Stimulated activated CD8-positive, alpha-beta memory T cell treated with anti-CD3 and anti-CD28 coated beads, Interleukin-15, amount 100 ng/mL, for 48 hours (primary cell): ENCODE results near the gene LIPE.

Experiments used
- DNase-seq, 2 donors: peaks; one replicate each; pipeline ENCODE4 v3.0.0-alpha.2; 2020; ENCODE audit warnings: low read depth in 2 of 2

LIPE gene

DNA sequence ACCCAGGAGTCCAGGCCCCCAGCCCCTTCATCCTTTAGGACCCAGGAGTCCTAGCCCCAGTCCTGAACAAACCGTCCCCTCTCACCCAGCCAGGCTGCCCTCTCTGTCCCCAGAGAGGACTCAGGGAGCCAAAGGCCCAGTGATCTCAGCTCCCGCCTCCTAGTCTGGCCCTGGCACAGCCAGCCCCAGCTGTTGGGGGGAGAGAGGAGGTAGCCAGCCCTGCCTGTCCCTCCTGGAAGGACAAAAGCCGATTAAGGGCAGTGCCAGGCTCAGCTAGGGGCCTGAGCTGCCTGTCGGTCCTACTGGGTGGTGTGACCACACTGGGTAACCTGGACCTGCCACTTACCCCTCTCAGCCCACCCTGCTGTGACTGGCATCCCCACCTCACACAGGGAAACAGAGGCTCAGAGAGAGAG is 14.5 kb downstream of the LIPE start:
- no peak for DNase-seq

DNA sequence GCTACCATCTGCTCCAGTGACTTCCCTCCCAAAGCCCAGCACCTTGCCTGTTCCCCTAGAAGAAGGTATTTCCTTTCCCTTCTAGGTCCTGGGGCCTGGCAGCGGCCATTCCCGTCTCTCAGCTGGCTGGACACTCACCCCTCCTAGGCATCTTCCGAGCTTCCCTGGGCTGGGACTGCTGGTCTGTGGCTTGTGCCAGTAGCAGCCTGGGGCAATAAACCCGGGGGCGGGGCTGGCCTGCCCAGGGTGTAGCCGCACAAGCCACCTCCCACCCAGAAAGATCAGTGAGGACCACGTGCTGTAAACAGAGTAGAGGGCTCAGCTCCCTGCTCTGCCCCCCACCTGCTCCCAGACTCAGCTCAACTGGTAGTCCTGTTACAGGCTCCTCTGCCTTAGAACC is 15.0 kb downstream of the LIPE start:
- no peak for DNase-seq

DNA sequence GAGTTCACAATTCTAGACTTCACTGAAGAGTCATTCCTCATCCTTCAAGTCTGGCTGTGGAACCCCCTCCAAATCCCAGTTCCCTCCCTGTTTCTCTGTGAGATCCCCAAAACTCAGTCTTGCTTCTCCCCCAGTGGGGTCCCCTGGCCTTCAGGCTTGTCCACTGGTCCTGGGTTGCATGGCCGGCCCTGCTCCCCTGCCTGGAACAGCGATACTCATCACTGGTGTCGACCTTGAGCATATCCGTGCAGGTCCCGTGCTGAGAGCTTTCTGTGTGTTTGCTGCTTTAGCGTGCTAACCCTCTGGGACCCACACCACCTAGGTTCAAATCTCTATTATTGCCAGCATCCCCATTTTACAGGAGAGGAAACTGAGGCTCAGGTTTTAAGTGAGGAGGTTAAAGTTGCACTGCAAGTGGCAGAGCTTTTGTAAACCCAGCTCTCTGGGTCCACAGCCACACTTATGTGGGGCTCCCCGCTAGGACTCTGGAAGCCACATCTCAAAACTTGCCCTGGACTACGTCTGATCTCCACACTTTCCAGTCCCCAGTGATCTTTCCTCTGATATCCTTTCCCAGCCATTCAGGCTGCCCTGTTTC is 15.5 kb downstream of the LIPE start:
- DNase-seq, result no peak

DNA sequence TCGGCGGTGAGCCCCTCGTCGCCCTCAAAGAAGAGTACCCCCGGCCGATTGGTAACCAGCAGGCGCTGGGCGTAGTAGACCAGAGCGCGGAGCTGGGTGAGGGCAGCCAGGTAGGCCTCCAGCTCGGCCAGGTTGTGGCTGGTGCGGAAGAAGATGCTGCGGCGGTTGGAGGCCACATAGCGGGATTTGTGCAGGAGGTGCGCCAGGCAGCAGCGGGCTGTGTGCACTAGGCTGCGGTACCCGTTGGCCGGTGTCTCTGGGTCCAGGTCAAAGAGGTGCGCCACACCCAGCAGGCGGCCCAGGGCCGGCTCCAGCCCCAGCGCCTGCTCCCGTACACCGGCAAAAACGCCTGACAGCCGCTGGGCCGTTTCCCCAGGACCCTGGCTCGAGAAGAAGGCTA is 16.8 kb downstream of the LIPE start:
- DNase-seq, result no peak

DNA sequence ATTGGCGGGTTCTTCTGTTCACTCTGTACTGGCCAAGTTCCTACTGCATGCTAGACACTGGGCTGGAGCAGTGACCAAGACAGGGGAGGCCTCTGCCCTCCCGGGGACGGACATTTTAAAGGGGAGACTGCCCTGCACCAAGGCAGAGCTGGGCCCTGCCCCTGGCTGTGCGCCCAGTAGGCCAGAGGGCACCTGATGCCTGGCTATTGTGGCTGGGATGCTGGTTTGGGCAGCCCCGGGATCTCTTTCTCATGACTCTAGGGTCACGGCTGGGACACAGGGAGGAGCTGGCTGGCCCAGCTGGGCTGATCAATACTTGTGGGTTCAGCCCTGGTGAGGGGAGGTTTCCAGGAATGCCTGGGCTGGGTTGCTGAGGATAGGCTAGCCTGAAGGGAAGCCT is 17.7 kb downstream of the LIPE start:
- DNase-seq, result no peak

DNA sequence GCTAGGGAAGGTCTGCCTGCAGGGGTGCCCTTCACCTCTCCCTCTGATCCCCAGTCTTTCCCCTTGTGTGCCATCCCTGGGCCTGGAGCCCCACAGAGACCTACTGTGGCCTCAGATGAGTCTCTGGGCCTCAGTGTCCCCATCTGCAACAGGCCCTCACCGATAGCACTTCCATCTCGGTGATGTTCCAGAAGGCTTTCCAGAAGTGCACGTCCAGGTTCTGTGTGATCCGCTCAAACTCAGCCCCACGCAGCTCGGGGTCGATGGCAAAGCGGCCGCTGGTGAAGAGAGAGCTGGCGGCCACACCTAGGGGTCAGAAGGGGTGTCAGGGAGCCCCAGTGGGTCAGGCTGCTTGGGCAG is 19.4 kb downstream of the LIPE start:
- DNase-seq, result no peak

DNA sequence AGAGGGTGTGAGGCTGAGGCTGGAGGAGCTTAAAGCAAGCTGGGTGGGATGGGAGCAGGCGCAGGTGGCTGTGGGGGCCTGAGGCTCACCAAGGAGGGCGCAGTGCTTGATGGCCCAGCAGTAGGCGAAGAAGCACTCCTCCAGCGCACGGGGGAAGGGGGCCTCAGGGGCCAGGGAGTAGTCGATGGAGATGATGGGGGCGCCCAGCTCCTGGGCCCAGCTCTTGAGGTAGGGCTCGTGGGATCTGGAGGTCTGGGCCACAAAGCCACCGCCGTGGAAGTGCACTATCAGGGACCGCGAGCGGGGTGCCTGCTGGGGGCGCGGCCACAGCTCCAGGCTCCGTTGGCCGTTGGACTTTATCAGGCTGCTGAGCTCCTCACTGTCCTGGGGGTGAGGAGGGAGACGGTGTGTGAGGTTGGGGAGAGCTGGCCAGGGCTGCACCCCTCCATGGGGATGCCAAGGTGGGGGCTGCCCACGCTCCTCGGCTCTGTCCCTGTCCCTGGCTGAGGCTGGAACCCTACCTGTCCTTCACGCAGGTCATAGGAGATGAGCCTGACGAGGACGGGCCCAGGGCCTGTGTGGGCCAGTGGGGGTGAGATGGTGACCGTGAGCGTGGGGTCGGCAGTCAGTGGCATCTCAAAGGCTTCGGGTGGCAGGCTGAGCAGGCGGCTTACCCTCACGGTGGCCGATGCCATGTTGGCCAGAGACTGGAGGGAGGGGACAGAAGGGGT is 19.9 kb downstream of the LIPE start:
- DNase-seq, result no peak

DNA sequence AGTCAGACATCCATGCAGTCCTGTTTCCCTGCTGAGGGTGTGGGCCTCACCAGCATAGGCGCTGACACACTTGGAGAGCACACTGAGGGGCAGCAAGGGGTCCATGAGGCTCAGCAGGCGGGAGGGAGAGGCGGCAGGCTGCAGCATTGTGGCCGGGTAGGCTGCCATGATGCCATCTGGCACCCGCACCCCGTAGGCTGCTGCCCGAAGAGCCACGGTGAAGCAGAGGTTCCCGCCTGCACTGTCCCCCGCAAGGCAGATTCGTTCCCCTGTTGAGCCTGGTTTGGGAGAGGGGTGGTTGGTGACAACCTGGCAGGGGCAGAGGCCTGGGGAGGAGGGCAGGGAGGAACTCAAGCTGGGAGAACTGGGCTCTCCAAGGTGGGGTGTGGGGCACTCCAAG is 21.1 kb downstream of the LIPE start:
- no peak for DNase-seq

DNA sequence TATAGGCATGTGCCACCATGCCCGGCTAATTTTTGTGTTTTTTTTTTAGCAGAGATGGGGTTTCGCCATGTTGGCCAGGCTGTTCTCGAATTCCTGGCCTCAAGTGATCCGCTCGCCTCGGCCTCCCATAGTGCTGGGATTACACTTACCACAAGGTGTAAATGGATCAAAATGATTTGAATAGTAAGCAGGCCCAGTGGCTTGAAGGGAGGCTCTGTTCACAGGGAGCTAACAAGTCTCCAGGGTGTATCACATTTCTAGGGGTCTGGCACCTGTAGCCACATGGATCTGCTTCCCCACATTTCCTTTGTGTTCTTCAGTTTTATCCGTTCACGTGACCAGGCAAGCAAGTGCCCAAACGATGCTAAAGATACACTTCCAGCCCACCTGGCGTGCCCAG is 23.6 kb downstream of the LIPE start:
- no peak for DNase-seq

DNA sequence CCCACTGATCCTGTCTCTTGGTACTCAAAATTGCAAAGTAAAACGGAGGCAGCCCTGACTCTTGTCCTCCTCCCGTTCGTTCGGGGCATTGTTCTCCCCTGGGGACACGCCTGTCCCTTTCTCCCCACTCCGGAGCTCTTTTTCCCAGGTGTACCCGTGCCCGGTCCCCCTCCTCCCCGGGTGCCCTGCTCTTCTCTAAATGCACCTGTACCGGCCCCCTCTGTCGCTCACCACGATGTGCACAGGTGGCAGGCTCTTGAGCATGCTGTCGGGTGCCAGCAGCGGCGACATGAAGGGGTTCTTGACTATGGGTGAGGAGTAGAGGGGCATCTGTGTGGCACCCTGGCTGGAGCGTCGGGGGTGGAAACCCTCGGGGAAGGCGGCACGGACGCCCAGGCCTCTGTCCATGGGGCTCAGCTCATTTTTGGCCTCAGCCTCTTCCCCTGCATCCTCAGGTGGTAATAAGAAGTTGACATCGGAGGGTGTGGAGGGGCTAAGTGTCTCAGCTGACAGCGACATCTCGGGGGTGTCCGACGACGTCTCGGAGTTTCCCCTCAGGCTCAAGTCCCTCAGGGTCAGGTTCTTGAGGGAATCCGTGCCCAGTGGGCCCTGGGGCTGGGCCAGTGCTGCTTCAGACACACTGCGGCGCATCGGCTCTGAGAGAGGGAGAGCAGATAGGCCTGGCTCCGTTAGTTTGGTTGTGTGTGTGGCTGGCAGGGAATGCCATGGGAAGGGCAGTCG is 24.6 kb downstream of the LIPE start:
- DNase-seq, result no peak

DNA sequence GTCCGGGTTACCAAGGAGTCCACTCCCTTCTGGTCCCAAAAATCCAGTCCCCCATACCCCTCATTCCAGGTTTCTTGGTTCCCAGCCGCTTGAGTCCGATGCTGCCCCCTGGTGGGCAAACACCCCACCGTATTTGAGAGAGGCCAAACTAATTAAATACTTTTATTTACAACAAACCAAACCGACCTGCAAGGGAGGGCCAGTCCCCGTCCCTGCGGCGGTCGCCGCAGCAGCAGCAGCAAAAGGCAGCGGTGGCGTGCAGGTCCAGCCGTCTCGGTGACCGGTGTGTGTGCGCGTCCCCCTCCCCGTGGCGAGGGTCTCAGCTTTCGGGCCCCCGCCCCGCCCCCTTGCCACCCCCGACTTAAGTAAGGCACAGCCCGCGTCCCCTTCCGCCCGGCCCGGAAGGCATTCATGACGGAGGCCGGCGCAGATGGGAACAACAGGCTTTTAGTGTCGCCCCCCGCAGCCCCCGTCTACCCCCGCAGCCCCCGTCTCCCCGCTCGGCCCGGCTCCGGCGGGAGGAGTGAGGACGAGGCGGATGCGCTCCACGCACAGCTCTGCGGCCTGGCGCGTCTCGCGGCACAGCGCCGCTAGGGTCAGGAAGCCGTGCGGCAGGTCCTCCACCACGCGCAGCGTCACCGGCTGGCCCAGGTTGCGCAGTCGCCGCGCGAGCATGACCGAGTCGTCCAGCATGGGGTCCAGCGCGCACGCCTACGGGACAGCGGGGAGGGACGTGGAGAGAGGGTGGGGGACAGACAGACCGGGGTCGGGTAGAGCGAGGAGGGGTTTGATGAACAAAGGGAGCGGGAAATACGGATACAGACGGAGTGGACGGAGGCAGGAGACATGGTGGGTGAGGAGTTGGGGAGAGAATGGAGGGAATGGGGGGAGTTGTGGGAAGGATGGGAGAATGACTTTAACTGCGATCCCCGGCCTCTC is 25.6 kb downstream of the LIPE start:
- peak; percentile 38 to 49 for DNase-seq

DNA sequence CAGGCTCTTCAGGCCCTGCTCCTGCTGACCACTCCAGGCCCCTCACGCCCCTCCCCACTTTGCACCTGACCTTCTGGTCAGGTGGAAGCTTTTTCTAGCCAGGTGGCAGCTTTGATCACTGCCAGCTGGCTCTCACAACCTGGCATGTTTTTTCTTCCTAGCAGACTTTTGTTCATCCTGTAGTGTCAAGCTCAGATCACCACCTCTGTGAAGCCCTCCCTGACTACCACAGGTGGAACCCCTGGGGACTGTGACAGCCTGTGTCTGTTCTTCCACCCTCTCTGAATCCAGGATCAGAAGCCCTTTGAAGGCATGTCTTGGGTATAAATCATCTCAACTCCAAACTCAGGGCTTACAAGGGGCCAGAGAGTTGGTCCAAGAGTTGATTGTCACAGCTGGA is 26.8 kb downstream of the LIPE start:
- DNase-seq, result no peak

DNA sequence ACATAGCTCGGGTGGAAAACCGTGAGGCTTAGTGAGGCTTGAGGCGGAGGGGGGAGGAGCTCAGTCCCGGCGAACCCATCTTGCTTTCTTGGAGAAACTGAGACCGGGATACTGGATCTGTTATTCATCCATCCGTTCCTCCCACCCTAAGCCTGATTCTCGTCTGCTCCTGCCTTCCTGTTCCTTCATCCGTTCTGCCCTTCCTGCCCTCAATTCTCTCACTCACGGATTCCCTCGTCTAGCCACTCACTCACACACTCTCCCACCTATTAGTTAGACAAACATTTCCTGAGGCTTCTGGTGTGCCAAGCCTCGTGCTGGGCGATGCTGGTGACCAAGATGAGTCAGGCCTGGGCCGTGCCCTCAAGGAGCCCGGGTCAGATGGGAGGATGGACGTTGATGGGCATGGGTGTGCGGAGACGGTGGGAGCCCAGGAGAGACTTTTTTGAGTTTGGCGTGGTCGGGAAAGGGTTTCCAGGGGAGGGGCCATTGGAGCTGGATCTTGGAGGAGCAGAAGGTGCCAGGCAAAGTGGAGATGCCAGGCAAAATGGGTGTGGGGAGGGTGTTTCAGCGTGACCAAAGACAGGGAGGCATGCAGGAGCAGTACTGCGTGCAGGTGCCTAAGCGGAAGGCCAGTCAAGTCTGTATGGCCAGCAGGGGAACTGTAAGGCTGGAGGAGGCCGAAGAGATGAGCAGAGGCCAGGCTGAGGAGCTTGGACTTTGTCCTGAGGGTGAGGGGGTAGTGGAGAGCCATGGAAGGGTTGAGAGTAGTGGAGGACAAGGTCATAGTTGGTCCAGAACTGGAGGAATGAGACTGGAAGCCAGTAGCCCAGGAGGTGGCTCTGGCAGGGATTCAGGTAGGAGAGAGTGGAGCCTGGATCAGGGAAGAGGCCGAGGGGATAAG is 29.7 kb downstream of the LIPE start:
- no peak for DNase-seq

DNA sequence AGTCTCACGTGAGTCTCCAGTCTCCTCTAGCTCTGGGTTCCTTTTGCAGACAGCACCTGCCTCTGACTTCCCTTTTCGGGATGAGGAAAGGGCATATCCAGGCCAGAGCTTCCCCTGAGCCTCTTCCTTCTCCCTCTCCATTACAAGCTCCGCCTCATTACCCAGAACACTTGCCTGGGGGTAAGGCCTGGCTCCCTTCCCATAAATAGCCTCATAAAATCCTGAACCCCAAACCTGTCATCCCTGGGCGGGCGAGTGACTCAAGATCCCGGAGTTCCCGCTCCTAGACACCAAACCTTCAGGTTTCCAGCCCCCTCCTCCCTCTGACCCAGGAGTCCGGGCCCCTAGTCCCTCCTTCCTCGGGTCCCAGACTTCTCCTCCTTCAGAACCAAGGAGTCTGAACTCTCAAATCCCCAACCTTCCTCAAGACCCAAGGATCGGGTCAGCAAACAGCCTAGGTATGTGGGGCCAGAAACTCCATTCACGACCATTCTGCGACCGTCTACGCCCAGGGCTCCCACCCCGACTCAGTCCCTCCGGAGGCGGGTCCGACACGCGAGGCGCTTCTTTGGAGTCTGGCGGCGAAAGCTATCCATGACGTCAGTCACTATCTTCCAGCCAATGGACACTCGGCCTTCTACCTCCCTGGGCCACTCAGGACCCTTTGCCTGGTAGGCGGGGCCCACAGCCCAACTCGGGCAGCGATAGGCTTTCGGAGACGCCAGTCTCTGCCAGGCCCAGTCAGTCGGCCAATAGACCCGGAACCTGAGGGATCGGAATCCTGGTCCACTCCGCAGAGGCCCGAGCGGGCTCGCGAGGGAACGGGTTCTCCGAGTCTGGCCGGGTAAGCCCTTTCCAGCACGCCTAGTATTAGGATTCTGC is 30.6 kb downstream of the LIPE start:
- DNase-seq, result peak; percentile 98 to 99

DNA sequence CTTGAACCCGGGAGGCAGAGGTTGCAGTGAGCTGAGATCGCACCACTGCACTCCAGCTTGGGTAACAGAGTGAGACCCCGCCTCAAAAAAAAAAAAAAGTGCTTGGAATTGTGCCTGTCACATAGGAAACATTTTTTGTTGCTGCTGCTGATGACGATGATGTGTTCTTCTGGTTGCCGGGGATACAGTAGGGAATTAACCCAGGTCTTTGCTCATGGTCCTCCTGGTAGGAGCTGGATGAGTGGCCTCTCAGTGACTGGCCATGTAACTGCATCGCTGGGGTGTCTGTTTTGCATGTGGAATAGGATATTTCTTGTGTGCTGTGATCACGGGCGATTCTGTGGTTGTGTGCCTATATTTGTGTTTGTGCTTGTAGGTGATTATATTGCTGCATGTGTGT is 32.4 kb downstream of the LIPE start:
- DNase-seq, result no peak

DNA sequence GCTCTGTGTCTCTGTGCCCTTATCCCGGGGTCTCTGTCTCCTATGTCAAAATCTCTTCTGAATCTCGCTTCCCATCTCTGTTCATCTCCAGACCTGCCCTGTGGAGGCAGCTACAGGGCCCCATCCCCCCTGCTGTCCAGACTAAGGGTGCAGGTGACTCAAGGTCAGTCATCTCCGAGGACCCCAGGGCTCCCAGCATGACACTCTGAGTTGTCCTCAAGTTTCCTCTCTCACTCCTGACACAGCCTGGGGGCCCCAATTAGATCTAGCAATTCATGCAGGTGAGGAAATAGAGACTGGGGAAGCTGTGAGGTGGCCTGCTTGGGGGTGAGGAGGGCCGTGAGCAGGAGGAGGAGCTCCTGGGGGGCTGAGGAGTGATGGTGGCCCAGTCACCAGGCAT is 35.0 kb downstream of the LIPE start:
- DNase-seq, result no peak

DNA sequence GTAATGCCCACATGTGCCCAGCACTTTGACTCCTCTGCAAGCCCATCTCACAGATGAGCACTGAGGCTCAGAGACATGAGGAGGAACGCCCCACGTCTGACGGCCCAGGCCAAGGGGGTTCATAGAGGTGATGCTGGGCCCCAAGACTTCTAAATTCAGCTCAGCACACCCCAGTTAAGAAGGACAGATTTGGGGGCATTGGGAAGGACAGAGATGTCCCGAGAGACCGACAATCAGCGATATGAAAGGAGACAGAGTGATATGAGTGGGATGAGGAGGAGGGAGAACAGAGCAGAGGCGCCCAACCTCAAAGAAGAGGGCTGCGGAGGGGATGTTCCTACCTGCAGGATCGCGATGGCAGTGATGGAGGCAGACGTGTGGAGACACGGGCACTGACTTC is 37.3 kb downstream of the LIPE start, which contains the start of gene CNFN:
Gene CNFN, minus strand, starts transcription at position 399 of the 400 bp plus-strand sequence. CDS start 1,260 bp downstream, outside the sequence.
- DNase-seq, result no peak

DNA sequence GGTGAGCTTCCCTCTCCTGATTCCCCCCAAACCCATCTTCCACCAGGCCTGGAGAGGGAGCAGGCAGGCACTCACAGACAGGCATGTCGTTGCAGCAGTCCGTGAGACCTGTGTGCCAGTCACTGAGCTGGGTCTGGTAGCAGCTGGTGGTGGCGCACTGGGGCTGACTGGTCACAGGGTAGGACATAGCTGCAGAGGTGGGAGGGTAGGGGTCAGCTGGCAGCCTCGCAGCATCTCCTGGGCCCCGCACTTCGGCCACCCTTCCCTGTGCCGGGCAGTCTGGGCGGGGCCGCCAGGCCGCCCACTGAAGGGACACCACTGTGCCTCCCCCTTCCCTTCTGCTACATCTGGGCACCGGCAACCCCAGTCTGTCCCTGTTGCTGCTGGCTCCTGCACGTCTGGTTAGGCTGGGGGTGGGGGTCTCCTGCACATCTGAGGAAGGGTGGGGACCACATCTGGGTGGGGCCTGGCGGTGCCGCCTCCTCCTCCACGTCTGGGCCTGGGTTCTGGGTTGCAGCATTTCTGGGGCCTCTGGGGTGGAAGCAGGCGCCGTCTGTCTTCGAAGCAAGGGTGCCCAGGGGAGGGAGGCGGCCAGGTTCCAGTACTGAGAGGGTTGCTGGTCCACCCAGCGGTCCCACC is 38.2 kb downstream of the LIPE start:
- no peak for DNase-seq

DNA sequence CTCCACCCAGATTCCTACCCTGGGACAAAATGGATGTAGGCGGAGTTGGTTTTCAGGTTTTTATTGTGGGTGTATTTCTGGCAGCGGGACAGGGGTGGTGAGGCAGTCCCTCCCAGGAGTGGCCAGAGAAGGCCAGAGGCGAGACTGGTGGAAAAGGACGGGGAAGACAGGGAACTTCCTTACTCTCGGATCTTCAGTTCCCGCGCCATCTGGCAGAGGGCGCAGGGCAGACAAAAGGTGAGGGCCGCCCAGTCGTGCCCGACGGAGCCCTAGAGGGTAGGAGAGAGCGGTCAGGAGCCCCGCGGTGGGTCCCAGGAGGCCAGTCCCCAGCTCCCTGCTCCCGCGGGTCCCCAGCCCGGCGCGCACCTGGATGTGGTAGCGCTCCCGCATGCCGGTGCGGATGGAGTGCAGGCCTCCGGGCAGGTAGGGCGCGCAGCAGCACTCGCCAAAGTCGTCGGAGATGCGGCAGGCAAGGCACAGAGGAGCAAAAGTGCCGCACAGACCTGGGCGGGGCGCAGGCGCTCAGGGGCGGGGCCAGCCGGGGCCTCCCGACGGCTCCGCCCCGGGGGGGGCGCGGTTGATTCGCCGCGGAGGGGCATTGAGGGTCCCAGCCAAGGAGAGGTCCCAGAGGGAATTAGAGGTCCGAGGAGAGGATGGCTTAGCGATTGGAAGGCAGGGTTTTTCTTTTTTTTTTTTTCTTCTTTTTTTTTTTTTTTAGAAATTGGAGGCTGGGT is 40.0 kb downstream of the LIPE start:
- peak; percentile 54 to 56 for DNase-seq
